HG03066 (cell line): ENCODE measurements around the gene SOX10.

Experiments used
- ATAC-seq: cut with Tn5 transposase; IDR thresholded peaks from one replicate; pipeline ENCODE4 v1.9.1; 2021; ENCODE audit warnings: low read depth; ENCODE audit not compliant: unreplicated experiment

Gene SOX10

DNA sequence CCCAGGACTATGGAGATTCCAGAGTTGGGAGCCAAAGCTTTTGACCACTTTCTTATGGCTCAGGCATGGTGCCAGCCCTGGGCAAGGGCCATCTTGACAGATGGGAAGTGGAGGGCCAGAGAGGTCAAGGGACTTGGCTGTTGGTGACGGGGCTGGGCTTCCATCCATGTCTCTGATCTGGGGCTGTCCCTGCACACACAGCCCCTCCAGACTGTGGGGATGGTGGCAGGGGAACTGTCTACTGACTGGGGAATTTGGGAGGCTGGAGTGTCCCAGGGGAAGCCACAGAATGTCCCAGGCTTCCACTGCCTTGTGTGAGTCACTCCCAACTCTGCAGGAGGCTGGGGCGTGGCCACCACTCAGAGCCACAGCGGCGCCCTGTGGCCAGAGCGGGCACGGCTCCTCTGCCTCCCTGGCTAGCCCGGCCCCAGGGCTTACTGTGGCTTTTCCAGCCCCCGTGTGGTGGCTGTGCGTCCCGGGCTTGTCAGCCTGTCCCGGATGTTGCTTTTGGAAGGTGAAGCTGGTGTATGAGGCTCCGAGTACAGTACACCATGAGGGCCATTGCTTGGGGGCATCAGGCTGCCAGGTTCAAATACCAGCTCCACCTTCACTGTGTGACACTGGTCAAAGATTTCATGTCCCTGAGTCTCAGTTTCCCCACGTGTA, 50.5 kb downstream of the SOX10 start:
- ATAC-seq = peak; percentile 77

- no peak for ATAC-seq
Observed at GRCh38 chr22:37932821-37933578, 51.4 kb downstream of the SOX10 start.

GRCh38 chr22:37932401-37932800, 52.0 kb downstream of the SOX10 start:
- ATAC-seq = no peak

DNA sequence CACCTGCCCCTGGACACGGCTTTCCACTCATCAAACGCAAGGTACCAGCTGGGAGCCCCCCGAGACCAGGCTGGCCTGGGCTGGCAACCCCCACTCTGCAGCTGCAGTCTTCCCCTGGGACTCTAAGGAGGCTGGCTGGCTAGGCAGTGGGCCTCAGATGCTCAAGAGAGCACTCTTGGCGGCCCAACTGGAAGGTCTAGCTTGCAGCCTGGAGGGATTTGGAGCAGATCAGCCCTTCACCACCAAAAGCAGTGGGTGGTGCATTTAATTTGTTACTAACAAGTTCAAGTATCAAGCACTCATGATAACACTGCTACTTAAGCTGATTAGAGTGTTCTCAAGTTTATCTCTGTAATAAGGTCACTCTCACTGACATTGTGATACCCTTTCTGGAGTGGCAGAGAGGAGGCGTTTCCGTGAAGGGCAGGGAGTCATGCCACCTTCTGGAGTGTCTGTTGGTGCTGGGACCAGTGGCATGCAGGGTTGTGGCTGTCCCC, 52.4 kb downstream of the SOX10 start:
- no peak for ATAC-seq

DNA sequence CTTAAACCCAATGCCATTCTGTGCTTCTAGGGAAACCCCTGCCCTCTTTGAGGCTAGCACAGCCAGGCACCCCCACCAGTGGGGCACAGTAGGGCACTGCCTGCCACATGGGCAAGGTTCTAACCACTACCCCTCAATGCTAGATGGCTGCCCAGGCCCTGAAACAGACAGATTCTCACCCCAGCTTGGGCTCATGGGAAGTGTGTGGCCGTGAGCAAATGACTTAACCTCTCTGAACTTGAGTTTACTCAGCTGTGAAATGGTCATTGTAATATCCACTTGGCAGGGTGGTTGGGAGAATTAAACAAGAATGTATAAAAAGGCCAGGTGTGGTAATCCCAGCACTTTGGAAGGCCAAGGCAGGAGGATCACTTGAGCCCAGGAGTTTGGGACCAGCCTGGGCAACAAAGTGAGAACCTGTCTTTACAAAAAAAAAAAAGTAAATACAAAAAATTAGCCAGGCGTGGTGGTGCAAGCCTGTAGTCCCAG, 53.4 kb downstream of the SOX10 start:
- no peak for ATAC-seq

- no peak for ATAC-seq
Observed at GRCh38 chr22:37930270-37930951, 53.9 kb downstream of the SOX10 start.

GRCh38 chr22:37929390-37929789, 55.0 kb downstream of the SOX10 start:
- ATAC-seq = no peak

- no peak for ATAC-seq
Observed at GRCh38 chr22:37927637-37927936, 56.8 kb downstream of the SOX10 start.

DNA sequence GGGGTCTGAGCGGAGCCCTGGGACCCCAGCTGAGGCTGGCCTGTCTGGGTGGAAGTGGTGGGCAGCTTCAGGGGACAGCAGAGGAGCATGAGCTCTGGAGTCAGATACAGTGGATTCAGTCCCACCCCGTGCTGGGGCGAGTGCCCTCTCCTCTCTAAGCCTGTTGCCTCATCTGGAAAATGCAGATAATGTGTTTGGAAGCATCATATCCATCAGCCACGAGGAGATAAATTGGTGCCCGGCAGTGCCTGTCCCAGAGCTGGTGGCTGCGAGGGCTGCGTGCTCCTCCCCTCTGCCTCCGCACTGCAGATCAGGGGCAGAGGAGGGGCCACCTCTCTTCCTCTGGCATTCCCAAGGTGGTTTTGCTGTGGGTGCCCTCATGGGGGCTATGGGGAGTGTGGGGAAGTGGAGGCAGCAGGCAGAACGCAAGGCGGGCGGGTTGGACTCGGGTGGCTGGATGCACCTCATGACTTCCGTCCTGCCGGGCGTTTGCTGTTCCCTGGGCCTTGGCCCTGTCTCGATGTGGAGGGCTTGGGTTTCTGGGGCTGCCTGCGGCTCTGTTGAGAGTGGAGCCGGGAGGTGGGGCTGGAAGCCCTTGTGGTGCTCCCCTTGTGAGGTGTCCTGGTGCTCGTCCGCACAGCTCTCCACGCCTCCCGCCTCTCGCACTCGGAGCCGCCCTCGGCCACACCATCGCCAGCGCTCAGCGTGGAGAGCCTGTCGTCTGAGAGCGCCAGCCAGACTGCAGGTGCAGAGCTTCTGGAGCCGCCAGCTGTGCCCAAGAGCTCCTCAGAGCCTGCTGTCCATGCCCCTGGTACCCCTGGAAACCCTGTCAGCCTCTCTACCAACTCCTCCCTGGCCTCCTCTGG, 57.4 kb downstream of the SOX10 start:
- no peak for ATAC-seq

- no peak for ATAC-seq
Observed at GRCh38 chr22:37926358-37926757, 58.0 kb downstream of the SOX10 start.

GRCh38 chr22:37925767-37926166, 58.6 kb downstream of the SOX10 start:
- no peak for ATAC-seq

DNA sequence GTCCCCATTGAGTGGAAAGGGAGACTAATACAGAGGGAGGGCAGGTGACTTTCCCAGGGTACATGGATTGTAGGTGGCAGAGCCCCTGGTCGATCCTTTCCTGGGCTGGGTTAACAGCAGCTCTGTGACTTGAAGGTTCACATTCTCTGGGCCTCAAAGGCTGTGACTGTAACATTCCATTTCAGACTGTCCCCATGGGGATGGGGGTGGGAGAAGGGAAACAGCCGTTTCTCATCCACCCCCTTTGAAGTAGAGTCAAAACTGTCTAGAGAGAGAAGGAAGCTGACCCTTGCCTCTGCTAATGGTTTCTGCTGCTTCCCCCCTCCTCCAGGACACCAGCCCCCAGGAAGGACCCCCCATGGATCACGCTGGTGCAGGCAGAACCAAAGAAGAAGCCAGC, 59.0 kb downstream of the SOX10 start:
- no peak for ATAC-seq

DNA sequence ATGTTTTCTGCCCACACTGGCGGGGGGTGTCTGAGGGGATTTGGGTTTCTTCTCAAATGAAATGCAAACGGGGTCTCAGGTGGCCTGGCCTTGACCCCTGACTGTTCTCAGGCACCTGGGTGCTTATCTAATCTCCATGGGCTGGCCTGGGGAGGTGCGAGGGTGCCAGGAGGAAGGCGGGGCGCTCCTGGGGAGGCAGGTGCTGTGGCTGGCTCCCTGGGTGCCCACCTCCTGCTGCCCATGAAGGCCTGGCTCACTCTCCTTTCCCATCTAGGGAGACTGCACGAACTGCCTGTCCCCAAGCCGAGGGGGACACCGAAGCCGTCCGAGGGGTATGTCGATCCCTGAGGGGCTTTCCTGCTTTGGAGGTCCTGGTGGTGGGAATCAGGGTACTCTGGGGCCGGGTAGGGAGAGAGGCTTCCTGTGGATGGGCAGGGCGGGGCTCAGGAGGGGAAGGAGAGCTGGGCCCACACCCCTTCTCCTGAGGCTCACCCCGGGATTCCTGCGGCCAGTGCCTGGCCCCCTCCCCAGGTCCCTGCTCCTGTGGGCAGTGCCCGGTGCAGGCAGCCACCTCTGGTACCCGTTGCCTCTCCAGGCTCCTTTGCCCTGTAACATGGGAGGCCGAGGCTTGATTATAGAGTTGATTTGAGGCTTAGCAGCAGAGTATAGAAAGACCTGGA, 59.8 kb downstream of the SOX10 start:
- no peak for ATAC-seq

- no peak for ATAC-seq
Observed at GRCh38 chr22:37923927-37924326, 60.4 kb downstream of the SOX10 start.
